ENCODE data around the gene FKBP11. TPM values are rescaled to one million over a fixed set of nuclear protein-coding genes. Genes with fewer than 3 reads are reported as not detected.

FKBP11 gene
- total RNA-seq, 2 experiments from 2014 or later: 96.2 to 100 TPM

- no peak for TF ChIP-seq CTCF (IDR thresholded peaks at IDR 0.05)
- ChIA-PET CTCF (interaction anchor here (0.5 to 3.8 kb wide), 14 partner anchors 8 to 1236 kb away, joined by 3 to 13 read pairs (median 4); partner anchors contain the start of gene WNT1), POLR2A (interaction anchor here (0.6 to 1.2 kb wide), 3 partner anchors 70 to 246 kb away, joined by 3 to 4 read pairs (median 3); no protein-coding TSS in a partner anchor)
- H3K27me3 Mint-ChIP-seq: no peaks in the 10 kb centered on the region
- H3K9me3 Mint-ChIP-seq: no peaks in the 10 kb centered on the region
- peaks cover 15% of the 10 kb centered on the region for H3K36me3 Mint-ChIP-seq (ENCODE audit: low read depth)
- H3K4me3 Mint-ChIP-seq: no peak overlapping the region
- ATAC-seq (no peak), DNase-seq (no peak)
- intact Hi-C loops (cut with micrococcal nuclease): no loop called here
- peaks cover 34% of the 10 kb centered on the region for H3K4me1 Mint-ChIP-seq (ENCODE audit: low read depth)
- H3K27ac Mint-ChIP-seq: no peak overlapping the region
Measured at GRCh38 chr12:48929551-48929950, 4.3 kb upstream of the FKBP11 start.

DNA sequence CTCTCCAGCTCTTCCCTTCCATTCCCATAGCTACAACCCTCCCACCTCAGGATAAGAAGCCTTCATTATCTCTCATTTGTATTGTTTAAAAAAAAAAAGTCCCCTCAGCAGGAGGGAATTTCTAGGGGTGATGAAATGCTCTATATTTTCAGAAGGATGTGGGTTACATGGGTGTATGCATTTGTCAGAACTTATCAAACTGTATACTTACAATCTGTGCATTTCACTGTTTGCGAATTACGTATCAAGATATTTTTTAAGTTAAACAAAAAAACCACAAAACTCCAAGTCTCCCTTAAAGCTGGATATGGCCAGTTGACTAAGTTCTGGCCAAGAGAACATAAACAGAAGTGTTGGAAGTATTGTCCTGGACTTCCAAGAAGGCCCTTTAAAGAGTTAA, 2.0 kb upstream of the FKBP11 start:
- no peaks in the 10 kb centered on the region for H3K9me3 Mint-ChIP-seq
- POLR2A ChIA-PET: interaction anchor here (0.6 to 1.2 kb wide), 4 partner anchors 11 to 204 kb away, joined by 3 to 4 read pairs (median 3); partner anchors contain the start of genes TUBA1B and WNT10B
- TF ChIP-seq CTCF (IDR thresholded peaks at IDR 0.05): no peak
- peak overlapping the region; percentile 69 for H3K27ac Mint-ChIP-seq
- peak overlapping the region; percentile 2 for H3K4me3 Mint-ChIP-seq
- ATAC-seq (no peak), DNase-seq (no peak)
- H3K4me1 Mint-ChIP-seq (ENCODE audit: low read depth): peaks cover 35% of the 10 kb centered on the region
- CTCF ChIA-PET: interaction anchor here (1.0 to 8.3 kb wide), 5 partner anchors 8 to 74 kb away, joined by 4 to 87 read pairs (median 6); no protein-coding TSS in a partner anchor
- peaks cover 29% of the 10 kb centered on the region for H3K36me3 Mint-ChIP-seq (ENCODE audit: low read depth)
- H3K27me3 Mint-ChIP-seq: no peaks in the 10 kb centered on the region
- intact Hi-C loops (cut with micrococcal nuclease): no loop called here

- intact Hi-C loops (cut with micrococcal nuclease): no loop called here
- H3K27me3 Mint-ChIP-seq: no peaks in the 10 kb centered on the region
- no peaks in the 10 kb centered on the region for H3K9me3 Mint-ChIP-seq
- H3K36me3 Mint-ChIP-seq (ENCODE audit: low read depth): peaks cover 37% of the 10 kb centered on the region
- peak overlapping the region; percentile 88 for H3K4me3 Mint-ChIP-seq
- POLR2A ChIA-PET: interaction anchor here (0.6 to 6.2 kb wide), 28 partner anchors 8 to 234 kb away, joined by 3 to 39 read pairs (median 4); partner anchors contain the start of genes ARF3, DDX23, PRKAG1 and RND1
- TF ChIP-seq CTCF (IDR thresholded peaks at IDR 0.05): peak; percentile 85
- peaks cover 48% of the 10 kb centered on the region for H3K4me1 Mint-ChIP-seq (ENCODE audit: low read depth)
- CTCF ChIA-PET: interaction anchor here (0.6 to 8.3 kb wide), 36 partner anchors 11 to 157 kb away, joined by 3 to 87 read pairs (median 5); partner anchors contain the start of genes ARF3, DDX23, RND1 and WNT1
- H3K27ac Mint-ChIP-seq: peak overlapping the region; percentile 96
- peak; percentile 87 for DNase-seq
- peak; percentile 76 for ATAC-seq
Measured at GRCh38 chr12:48924617-48925303, 532 bp downstream of the FKBP11 start.

- Mint-ChIP-seq H3K27ac (peak overlapping the region; percentile 96), H3K9me3 (no peaks in the 10 kb centered on the region), H3K27me3 (no peaks in the 10 kb centered on the region), H3K36me3 (ENCODE audit: low read depth) (peaks cover 35% of the 10 kb centered on the region), H3K4me3 (peak overlapping the region; percentile 88), H3K4me1 (ENCODE audit: low read depth) (peaks cover 53% of the 10 kb centered on the region)
- POLR2A ChIA-PET: interaction anchor here (0.7 to 6.2 kb wide), 10 partner anchors 10 to 123 kb away, joined by 3 to 39 read pairs (median 6); partner anchors contain the start of genes ARF3, DDX23, RND1 and WNT1
- CTCF ChIA-PET: interaction anchor here (1.0 to 8.3 kb wide), 12 partner anchors 11 to 70 kb away, joined by 3 to 87 read pairs (median 17); partner anchors contain the start of genes ARF3 and DDX23
- DNase-seq (no peak), ATAC-seq (no peak)
- TF ChIP-seq CTCF (IDR thresholded peaks at IDR 0.05): no peak
- intact Hi-C loops (cut with micrococcal nuclease): no loop called here
Measured at GRCh38 chr12:48923117-48923516, 2.2 kb downstream of the FKBP11 start.
